Measurements from ENCODE around the gene HS1BP3. TPM values are rescaled to one million over a fixed set of nuclear protein-coding genes. Genes with fewer than 3 reads are reported as not detected.
A peak's percentile ranks its signal among the peaks of the same experiment; 100 is the strongest.

The HS1BP3 gene
- total and polyA plus RNA-seq, 2 of the 13 experiments (the other 11 are each of a cell fraction or from before 2014, with no cell fraction given): 15.2 to 22.0 TPM

DNA sequence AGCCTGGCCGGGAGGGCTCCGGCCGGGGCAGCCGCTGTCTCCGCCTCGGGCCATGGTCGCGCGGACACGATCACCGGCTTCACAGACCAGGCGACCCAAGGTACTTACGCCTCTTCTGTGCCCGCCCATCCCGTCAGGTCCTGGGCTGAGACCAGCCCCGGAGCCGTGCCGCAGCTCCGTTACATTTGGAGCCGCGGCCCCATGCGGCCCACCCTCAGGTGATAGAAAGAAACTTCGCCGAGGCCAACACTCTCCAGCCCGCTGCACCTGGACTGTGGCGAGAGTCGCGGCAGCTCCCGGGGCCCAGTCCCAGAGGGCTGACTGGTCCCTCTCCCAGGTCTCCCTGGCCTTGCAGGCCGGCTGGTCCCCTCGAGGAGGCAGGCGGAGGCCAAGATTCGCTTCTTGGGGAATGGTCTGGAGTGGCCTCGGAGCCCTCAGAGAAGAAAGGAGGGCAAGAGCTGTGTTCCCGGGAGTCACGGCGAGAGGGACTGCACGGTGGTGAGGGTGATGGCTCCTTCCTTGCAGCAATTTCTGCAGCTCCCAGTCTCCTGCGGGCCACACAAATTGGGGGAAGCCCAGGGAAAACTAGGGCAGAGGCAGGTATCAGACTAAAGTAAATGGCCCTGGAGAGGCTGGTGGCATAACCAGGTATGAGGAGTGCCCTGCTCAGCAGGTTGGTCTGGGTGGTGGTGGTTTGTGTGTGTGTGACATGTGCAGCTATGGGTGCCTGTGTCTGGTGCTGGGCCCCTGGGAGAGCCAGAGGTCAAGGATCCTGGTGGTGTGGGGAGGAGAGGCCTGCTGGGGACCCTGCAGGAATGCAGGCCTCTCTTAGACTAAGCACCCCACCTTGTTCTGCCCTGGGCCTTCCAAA, 16.9 kb upstream of the HS1BP3 start (continued):
- TF ChIP-seq ZFX (CRISPR knock-in tag; IDR thresholded peaks at IDR 0.05; ENCODE audit: low read depth) (peak; percentile 87), SAP130 (CRISPR knock-in tag; IDR thresholded peaks at IDR 0.05; ENCODE audit: low read depth) (peak; percentile 57), ZNF598 (CRISPR knock-in tag; IDR thresholded peaks at IDR 0.05; ENCODE audit: borderline replicate concordance) (peak; percentile 87; the same call in 1 of the 2 replicates), TEAD3 (CRISPR knock-in tag; optimal IDR thresholded peaks at IDR 0.05; ENCODE audit: borderline replicate concordance) (peak; percentile 75), ZNF44 (CRISPR knock-in tag; IDR thresholded peaks at IDR 0.05) (peak; percentile 57; the same call in 1 of the 2 replicates), EZH2 (conservative IDR thresholded peaks at IDR 0.05; ENCODE audit: low read depth, low read length) (no peak), CHD4 (IDR thresholded peaks at IDR 0.05; ENCODE audit: borderline replicate concordance, low read length) (no peak), RAD21 (CRISPR knock-in tag; IDR thresholded peaks at IDR 0.05) (peak; percentile 28; the same call in 1 of the 2 replicates), ZNF776 (CRISPR knock-in tag; IDR thresholded peaks at IDR 0.05) (peak; percentile 42), SPEN (CRISPR knock-in tag; IDR thresholded peaks at IDR 0.05; ENCODE audit: low read depth) (peak; percentile 32; the same call in 1 of the 2 replicates), ZBTB2 (CRISPR knock-in tag; IDR thresholded peaks at IDR 0.05; ENCODE audit: low read depth) (peak; percentile 64)
- TF ChIP-seq, protein P1, sequence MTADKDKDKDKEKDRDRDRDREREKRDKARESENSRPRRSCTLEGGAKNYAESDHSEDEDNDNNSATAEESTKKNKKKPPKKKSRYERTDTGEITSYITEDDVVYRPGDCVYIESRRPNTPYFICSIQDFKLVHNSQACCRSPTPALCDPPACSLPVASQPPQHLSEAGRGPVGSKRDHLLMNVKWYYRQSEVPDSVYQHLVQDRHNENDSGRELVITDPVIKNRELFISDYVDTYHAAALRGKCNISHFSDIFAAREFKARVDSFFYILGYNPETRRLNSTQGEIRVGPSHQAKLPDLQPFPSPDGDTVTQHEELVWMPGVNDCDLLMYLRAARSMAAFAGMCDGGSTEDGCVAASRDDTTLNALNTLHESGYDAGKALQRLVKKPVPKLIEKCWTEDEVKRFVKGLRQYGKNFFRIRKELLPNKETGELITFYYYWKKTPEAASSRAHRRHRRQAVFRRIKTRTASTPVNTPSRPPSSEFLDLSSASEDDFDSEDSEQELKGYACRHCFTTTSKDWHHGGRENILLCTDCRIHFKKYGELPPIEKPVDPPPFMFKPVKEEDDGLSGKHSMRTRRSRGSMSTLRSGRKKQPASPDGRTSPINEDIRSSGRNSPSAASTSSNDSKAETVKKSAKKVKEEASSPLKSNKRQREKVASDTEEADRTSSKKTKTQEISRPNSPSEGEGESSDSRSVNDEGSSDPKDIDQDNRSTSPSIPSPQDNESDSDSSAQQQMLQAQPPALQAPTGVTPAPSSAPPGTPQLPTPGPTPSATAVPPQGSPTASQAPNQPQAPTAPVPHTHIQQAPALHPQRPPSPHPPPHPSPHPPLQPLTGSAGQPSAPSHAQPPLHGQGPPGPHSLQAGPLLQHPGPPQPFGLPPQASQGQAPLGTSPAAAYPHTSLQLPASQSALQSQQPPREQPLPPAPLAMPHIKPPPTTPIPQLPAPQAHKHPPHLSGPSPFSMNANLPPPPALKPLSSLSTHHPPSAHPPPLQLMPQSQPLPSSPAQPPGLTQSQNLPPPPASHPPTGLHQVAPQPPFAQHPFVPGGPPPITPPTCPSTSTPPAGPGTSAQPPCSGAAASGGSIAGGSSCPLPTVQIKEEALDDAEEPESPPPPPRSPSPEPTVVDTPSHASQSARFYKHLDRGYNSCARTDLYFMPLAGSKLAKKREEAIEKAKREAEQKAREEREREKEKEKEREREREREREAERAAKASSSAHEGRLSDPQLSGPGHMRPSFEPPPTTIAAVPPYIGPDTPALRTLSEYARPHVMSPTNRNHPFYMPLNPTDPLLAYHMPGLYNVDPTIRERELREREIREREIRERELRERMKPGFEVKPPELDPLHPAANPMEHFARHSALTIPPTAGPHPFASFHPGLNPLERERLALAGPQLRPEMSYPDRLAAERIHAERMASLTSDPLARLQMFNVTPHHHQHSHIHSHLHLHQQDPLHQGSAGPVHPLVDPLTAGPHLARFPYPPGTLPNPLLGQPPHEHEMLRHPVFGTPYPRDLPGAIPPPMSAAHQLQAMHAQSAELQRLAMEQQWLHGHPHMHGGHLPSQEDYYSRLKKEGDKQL (CRISPR knock-in tag; IDR thresholded peaks at IDR 0.05; ENCODE audit: low read depth): 0 out of 2 replicates have a peak, but pooled peaks have one; percentile 15
- TF ChIP-seq, protein P2, sequence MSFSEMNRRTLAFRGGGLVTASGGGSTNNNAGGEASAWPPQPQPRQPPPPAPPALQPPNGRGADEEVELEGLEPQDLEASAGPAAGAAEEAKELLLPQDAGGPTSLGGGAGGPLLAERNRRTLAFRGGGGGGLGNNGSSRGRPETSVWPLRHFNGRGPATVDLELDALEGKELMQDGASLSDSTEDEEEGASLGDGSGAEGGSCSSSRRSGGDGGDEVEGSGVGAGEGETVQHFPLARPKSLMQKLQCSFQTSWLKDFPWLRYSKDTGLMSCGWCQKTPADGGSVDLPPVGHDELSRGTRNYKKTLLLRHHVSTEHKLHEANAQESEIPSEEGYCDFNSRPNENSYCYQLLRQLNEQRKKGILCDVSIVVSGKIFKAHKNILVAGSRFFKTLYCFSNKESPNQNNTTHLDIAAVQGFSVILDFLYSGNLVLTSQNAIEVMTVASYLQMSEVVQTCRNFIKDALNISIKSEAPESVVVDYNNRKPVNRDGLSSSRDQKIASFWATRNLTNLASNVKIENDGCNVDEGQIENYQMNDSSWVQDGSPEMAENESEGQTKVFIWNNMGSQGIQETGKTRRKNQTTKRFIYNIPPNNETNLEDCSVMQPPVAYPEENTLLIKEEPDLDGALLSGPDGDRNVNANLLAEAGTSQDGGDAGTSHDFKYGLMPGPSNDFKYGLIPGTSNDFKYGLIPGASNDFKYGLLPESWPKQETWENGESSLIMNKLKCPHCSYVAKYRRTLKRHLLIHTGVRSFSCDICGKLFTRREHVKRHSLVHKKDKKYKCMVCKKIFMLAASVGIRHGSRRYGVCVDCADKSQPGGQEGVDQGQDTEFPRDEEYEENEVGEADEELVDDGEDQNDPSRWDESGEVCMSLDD (CRISPR knock-in tag; IDR thresholded peaks at IDR 0.05; ENCODE audit: borderline replicate concordance): no peak
- TF ChIP-seq, protein P3, sequence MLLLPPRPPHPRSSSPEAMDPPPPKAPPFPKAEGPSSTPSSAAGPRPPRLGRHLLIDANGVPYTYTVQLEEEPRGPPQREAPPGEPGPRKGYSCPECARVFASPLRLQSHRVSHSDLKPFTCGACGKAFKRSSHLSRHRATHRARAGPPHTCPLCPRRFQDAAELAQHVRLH (CRISPR knock-in tag; IDR thresholded peaks at IDR 0.05; ENCODE audit: borderline replicate concordance, low read depth): peak; percentile 21; the same call in 1 of the 2 replicates

All from HepG2 (cell line).